ENCODE results near the gene KIF6.
A peak's percentile ranks its signal among the peaks of the same experiment; 100 is the strongest.

Gene KIF6

DNA sequence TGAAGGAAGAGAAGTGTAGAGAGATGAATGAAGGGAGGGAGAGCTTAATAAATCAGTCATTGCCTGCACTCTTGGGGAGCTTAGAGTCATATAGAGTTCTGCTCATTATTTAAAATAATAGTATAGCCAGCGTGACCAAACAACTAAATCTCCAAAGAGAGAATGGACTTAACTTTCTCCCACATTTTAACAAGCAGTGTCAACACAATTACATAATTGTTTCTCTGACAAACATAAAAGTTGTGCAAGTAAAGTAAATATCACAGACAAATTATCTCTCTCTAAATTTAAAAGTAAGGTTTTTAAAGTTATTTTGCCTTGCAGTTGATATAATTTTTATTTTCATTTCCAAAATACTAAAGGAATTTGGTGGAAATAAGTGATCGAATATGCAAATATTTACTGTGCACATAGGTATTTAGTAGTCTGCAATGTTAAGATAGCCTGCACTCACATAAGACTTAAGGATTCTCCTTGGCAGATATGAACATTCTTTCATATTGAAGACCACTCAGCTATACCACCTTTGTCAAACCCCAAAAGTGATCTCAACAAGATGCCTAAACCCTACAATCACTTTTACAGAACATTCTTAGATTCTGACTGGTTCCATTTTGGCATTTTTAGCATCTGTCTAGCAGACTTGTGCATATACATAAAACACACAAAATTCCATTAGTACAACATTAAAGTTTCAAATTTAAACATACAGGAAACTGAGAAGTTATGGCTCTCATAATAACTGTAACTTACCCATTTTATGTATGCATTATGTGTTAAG, 67.7 kb downstream of the KIF6 start:
- DNase-seq, result peak; percentile 61

DNA sequence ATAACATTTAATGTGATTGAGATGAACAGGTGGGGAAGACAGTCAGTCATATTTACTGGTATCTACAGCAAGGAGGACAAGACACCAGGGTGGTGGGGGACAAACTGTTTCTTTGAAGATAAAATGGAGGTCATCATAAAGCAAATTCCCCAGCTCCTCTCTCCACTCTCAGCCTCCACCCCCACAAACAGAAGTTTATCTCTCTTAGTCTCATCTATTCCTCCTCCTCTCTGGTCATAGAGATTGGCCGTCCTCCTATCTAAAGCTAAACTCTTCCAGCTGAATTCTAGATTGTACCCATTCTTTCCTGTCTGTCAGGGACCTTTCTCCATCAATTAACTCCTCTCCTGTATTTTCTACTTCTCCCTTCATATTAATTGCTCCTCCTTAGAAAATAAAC, 71.1 kb downstream of the KIF6 start:
- DNase-seq, result no peak

DNA sequence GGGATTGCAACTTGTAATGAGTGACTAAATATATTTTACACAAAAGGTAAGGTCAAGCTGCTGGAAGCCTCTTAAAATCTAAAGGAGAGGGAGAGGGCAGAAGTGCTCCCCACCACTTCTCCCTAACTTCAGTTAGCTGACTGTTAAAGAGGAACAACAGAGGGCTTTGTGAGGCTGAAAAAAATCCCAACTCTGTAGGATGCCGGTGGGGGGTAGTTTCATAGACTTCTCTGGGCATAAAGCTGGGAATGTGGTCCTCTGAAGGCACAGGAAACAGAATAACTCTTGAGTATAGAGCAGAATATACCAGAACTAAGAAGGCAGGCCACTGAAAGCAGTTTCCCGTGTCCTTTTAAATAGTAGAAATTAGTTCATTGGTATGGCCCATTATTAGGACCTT, 71.6 kb downstream of the KIF6 start:
- no peak for DNase-seq

DNA sequence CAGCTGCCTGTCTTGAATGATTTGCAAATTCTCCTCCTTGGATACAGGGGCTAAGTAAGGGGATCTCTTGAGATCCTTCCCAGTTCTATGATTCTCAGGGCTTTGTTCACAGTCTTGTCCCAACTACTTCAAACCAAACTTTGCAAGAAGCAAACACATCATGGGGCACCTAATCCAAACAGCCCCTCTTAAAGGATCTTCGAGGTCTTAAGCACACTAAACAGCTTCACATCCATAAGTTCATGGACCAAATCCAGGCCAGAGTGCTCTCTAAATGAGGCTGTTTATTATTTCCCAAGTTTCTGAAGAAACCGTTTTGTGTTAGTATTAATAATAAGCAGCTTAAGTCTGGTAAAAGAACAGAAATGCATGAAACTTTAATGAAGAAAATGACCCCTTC, 75.2 kb downstream of the KIF6 start:
- DNase-seq, result no peak

DNA sequence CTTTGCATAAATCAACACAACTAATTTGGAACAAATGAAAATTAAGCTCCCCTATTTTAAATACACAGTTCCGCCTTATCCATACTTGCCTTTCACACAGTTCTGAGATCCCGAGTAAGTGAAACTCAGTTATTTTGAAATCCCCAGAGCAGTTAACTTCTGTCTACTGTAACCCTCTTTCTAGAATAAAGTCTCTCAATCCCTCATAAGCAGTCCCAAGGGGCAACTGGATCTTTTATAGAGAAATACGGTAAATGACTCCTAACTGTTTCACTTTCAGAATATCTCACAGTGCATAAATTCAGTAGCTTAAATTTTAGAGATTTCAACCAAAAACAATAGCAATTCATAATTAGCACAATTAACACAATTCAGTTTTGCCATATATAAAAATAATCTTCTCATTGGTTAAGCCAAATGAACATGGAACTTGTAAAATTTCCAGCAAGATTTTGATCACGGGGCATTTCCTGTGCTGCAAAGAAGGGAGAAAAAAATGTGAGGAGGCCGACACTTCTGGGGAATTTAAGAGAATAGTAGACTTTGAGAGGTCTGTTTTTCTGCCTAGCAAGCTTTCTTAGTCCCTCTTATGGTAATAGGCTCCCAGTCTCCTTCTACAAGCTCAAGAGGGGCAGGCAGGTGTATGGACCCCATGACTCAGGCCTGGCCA, 78.3 kb downstream of the KIF6 start:
- no peak for DNase-seq

DNA sequence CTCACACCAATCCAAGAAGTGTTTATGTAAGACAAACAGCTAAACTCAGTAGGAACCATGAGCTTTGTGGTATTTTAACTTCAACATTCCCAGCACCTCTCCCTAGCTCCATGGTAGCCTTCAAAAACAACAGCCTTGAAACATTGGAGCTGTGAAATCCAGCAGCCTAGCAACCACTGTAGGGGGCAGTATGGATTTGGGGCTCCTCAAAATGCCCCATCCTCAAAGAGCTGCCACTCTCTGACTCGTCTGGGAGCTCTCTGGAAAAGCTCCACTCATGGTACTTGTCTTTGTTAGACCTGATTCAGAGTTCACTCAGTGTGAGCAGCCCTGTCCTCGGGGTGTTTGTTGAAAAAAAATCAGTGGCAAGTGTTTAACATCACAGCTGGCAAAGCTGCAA, 82.9 kb downstream of the KIF6 start:
- peak; percentile 27 for DNase-seq

DNA sequence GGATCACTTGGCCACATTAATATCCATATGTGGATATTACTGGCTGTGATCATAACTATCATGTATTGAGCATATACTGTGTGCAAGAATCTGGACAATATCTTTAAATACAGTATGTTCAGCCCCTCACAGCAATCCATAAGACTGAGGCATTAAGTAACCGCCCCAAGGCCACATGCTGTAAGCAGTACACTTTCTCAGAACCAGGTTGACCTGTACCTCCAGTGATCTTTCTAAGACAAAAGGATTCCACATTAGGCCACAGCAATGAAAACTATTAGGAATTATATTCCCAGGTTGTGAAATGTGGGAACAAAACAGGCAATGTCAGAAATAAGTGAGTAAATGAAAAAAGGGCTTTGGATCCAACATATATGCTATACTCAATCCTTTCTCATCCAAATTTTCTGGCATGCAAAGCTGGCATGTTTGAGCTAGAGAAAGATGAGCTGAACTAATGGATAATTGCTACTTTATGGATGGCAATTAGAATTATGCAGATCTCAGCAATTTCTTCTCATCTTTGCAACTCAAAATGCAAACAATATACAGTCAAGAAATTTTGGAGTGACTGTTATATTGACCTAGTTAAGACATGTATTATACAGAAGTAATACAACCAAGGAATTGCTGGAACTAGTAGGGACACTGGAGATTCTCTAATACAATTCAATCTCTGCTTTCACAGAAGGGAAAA, 86.9 kb downstream of the KIF6 start:
- no peak for DNase-seq

DNA sequence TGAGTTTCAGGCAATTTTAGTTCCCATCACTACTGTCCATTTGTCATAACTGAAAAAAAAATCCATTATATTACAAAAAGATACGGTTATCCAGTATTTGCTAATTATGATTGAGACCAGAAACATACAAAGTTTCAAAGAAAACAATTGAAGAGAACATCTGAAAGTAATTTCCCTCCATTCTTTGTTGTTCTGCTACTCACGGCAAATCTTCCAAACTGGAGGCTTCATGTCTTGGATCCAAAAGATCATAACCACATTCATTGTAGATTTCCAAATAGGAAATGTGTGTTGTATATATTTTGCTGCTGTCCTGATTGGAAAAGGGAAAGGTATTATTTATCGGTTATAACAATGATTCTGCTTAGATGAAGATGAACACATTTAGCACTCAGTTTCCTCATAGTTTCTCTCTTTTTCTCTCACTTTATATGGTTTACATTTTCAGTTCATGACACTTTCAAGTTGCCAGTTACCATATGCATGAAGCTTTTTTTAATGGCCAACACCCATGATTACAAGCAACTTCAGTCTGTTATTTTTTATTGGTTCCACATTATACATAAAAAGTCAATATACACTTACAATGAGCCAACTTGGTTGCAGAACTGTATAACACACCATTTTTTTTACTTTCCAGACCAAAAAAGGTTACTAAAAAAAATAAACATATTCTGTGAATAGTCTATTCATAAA, 90.4 kb downstream of the KIF6 start:
- no peak for DNase-seq

DNA sequence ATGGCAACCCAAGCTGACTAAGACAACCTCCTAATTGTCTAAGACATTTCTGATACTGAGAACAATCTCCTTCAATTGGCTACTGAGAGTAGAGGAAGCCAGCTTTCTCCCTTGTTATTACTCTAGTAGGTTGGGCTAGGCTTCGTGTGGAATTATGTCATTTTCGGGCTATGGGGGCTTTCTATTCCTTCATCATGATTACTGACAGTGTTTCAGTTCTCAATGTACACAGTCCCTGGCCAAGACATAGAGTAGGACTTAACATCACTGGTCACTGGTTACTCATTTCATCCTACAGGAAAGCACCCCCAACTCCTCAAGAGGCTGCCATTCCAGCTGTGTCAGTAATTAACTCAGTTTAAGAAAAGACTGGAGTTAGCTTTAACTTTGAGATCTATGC, 100.0 kb downstream of the KIF6 start:
- DNase-seq, result no peak

DNA sequence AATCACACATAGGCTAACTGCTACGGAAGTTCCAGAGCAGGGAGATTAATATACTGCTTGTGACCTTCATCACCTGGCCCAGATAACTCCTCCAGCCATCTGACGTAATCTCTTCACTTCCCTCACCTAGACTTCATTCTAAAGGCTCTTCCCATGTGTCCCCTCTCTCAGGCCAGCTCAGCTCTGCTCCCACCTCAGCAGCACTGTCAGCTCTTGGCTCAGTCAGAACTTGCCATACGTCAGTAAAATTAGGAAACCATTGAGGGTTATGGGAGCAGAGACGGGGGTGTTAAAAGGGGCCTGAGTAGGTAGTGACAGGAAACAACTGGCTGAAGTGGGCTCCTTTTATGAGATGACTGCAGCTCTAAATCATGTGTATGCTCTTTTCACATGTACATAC, 101.5 kb downstream of the KIF6 start:
- no peak for DNase-seq

DNA sequence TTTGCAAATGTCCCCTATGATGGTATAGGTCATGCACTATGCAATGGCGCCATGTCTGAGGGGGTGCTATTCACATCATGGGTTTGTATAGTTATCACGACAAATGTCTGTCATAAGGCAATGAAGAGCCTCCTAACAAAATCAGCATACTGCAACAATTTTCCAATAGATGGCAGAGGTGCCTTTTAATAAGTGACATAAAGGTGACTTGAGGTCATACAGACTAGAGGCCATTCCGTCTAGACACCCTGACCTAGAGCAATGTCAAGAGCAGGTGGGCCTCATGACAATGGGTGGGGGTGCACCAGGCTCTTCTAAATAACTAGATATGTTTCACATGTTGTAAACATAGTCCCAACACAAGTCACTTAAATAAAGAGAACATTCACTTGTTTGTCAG, 107.7 kb downstream of the KIF6 start:
- DNase-seq, result no peak

DNA sequence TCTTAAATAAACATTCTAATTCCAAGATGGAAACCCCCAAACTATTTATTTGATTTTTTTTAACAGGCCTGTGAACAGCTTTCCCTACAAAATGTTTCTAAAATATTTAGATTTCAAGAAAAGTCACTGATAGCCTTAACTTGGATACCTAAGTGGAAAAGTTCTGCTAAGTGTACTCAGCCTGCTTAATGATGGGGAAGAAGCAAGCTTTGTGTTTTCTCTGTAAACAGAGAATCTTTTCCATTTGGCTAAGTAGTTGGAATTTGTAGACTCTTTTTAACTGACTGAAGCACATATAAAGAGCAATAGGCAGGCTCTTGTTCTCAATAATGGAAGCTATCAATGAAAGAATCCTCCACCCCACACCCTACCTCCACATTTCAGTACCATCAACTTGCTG, 108.2 kb downstream of the KIF6 start:
- DNase-seq, result no peak

DNA sequence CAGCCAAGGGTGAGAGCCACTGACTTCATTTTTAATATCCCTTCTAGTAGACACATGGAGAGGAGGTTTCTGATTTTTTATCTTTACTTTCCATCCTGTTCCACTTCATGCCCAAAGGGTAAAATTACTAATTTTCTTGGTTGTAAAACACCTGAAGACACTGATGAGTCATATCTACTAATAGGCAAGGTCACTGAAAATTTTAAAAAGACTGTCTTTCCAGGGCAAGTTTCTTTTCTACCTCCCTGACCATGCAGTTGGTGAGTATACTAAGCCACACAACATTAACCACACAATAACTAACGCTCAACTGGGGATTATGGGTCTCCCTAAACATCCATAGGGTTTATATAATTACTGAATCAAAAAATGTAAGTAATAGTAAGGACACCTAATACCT, 109.6 kb downstream of the KIF6 start:
- DNase-seq, result no peak

DNA sequence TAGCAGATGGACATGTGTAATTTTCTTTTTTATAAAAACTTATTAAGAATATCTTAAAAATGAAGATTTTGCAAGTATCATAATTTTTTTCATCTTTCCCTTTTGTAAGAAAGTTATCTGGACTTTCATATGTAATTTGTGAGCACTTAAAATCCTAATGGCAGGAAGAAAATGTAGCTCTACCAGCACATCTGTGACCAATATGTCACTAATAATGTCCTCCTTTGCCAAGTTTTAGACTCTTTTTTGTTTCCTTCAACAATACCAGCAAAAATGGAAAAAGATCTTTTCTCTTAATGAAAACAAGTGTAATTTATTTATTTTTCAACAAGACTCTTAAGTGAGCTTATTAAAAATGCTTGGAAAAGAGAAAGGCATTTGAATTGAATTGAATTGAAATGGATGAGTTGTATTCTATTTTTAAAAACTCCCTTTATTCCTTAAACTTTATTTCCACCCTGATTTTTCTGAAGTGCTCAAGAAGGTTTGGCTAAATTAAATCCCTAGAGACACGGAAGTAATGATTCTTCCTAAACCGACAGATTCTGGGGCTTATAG, 110.7 kb downstream of the KIF6 start:
- no peak for DNase-seq

DNA sequence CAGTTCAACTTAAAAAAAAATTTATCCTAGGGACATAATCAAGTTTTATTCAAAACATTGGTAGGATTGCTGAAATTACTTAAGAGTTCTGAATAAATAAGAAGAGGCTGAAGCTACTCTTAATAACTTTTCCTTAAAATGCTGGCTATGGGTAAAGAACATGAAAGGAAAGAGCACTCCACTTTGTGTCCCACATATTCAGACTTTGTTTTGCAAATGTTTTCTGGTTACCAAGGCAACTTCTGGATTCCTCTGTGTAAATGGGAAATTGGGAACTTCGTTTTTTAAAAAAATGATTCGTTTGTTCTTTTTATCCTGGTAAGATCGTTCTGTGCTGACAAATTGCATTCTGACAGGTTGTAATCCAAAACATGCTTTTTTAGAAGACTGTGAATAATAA, 115.0 kb downstream of the KIF6 start:
- DNase-seq, result peak; percentile 74

DNA sequence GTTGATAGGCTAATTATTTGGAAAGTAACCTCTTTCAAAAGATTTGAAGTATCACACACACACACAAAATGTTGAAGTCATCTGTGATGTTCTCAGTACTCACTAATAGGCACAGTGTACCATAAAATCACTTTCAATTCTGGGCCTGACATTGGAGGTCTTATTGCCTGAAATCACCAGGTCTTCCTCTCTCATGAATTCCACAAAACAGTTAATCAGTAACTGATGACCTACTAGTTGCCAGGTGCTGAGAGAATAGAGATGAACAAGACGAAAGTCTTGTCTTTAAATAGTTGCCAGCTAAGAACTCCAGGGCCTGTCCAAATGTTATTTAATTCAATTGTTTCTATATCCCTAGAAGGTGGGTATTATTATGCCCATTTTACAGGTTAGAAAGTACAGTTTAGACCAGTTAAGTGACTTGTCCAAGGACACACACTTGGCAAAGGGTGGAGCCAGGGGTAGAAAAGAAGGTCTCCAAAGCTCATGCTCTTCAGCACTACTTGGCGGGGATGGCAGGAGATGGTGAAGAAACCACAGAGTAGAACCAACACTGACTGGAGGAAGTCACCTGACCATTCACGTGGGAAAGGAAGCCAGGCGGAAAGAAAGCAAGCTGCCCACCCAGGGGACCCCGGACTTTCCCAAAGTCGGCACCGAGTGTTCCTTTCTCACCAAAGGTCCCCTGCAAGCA, 116.4 kb downstream of the KIF6 start:
- no peak for DNase-seq

DNA sequence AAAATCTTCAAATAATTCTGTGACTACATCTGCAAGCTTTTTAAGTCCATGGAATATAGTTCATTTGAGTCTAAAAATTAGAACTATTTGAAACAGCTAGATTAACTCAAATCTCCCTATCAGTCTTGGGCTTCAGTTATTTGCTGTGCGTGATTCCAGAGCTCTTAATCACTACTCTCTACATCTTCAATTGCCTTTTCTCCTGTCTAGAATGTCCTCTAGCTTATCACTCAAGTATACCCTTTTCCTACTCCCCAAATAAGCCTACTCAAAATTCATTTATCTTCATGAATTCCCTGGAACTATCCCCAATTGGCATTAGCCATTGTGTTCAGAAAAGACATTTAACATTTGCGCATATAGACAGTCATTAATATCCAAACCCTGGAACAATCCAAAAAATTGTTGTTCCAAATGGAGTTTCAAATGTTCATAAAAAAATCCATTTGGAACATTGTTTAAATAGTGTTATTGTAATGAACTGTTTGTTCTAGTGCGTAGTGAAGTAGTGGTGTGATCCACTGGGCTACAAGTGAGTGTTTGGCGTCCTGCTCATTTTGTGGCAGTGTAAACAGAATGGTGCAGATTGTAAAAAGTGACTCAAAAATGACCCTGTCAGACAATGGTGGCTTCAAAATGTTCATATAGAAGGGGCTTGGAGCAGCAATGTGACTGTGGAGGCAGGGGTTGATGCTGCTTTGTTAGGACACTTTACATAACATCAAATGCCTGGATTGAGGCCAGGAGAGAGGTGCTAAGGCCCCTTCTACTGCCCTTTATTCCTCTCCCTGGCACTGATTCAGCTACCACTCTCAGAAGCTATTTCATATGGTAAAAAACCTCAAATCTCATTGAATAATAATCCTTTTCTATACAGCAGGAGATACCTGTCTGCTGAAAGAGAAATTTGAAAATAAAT, 122.3 kb downstream of the KIF6 start:
- no peak for DNase-seq

DNA sequence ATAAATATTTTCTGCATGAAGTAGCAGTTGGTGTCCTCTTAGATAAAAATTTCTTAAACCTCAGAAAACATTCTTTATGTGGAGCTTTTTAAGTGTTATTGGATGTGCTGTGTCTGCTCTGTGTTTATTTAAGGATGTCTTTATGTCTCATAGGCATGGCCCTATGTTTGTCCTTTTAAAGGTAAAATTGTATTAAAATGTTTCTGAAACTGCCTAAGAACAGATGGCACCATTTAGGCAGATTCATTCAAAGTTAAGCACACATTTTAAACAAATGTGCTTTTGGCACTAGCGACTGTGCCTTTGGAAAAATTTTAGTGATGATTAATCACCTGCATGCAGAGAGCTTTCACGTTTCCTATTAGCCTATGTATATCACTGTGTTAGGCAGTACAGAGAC, 125.2 kb downstream of the KIF6 start:
- DNase-seq, result peak; percentile 92

DNA sequence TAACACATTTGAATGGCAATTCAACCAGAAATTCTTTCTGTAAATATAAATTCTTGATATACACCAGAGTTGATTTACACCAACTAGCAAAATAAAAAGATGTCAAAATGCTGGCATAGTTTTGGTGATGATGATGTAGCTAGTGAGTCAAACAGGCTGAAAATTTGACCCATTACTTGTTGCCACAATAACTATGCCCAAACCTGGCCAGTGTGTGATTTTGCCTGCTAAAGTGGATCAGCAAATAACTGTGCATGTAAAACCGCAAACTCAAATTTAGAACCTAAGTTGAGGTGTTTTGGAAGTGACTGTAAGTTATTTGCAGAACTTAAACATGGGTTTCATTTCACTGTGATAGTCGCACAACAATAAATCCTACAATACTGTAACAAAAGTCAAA, 125.9 kb downstream of the KIF6 start:
- DNase-seq, result peak; percentile 43

DNA sequence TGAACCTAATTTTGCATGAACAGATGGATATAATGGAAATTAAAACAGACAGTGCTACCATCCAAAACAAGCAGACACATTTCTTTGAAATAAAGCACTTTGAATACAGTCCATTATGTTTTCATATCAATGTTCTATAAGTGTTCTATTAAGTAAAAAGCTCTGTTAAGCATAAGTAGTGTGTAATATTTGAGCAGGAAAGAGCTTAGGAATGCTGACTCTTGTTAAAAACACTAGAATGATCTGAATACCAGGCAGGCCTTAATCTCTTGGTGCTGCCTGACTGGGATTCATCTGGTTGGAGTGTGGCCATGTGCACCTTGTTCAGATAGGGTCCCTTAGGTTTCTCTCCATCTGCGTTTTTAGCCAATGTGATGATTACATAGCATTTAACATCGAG, 130.9 kb downstream of the KIF6 start:
- no peak for DNase-seq

DNA sequence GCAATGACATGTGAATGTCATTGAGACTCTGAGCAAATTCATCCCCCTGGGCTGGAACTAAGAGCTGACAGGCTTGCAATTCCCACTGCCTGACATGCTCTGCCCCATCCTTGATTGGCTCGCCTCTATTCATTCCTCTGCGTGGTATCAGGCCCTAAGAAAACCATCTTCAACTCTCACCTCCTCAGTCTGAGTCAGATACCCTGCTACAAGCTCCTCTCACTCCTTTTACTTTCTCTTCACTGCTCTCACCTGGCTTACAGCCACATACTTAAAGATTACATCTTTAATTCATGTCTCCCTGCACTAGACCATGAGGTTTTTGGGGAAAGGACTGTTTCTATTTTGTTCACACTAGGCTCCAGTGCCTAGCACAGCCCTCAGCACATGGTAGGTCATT, 131.6 kb downstream of the KIF6 start:
- no peak for DNase-seq
